Measurements from ENCODE around the gene PIEZO2.

DNA sequence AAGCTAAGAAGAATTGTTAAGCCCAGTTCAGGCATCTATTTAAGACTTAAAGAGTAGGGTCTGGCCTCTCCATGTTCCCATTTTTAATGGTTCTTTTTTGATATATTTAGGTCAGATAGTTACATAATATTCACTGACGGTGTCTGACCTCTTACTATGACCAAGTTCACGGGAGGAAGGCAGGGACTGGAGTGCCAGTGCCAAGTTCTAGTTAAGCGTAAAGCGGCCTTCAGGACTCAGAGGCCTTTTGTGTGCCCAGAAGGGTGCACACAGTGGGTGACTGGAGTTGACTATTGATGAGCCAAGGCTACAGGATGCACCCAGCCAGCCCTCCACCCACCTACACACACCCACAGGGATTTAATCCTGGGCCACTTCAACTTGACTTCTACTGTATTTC, 290.9 kb downstream of the PIEZO2 start:
- TF ChIP-seq, protein P1, sequence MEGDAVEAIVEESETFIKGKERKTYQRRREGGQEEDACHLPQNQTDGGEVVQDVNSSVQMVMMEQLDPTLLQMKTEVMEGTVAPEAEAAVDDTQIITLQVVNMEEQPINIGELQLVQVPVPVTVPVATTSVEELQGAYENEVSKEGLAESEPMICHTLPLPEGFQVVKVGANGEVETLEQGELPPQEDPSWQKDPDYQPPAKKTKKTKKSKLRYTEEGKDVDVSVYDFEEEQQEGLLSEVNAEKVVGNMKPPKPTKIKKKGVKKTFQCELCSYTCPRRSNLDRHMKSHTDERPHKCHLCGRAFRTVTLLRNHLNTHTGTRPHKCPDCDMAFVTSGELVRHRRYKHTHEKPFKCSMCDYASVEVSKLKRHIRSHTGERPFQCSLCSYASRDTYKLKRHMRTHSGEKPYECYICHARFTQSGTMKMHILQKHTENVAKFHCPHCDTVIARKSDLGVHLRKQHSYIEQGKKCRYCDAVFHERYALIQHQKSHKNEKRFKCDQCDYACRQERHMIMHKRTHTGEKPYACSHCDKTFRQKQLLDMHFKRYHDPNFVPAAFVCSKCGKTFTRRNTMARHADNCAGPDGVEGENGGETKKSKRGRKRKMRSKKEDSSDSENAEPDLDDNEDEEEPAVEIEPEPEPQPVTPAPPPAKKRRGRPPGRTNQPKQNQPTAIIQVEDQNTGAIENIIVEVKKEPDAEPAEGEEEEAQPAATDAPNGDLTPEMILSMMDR (IDR thresholded peaks at IDR 0.05), result no peak
- no peak for TF ChIP-seq POLR2AphosphoS5 (IDR thresholded peaks at IDR 0.05; ENCODE audit: low read depth, low read length)

All from Panc1 (cell line).